HG02610 (cell line): ENCODE results near the gene GPRASP3.

ENCODE experiments used
- ATAC-seq: cut with Tn5 transposase; IDR thresholded peaks from one replicate; pipeline ENCODE4 v1.9.1; 2021; ENCODE audit warnings: mild to moderate bottlenecking, moderate library complexity; ENCODE audit not compliant: unreplicated experiment

GPRASP3 gene

DNA sequence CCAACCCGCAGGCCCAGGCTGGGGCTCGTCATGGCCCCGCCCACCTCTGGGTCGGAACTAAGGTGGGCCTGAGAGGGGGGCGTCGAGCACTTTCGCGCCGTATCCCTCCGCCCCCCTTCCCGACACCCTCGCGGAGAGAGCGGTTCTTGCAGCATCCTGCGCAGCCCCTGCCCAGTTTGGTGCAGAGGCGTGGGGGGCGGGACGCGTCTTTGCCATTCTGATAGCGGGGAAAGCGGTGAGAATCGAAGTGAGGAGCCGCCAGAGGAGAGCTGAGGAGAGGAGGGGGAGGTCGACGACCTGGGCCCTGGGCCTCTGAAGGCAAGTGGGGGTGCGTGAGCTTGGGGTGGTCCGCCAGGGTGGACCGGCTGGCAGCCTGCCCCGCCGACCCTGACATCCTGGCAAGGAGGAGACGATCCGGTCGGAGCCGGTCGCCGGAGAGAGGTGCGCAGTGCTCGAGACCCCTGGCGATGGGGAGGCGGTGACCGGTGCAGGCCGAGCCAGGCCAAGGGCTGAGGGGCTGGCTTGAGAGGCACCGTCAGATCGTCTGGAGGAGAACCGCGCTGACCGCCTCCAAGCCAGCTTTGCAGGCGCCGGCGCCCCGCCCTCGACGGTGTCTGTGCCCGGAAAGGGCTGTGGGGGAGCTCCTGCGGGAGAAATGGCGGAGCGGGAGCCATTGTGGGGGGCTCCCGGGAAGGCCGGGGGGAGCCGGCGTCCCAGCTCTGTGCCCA, 25.5 kb downstream of the GPRASP3 start:
- peak; percentile 55 for ATAC-seq

GRCh38 chrX:102765217-102765616, 44.7 kb downstream of the GPRASP3 start:
- ATAC-seq: no peak

- no peak for ATAC-seq
Measured at GRCh38 chrX:102765809-102766208, 45.3 kb downstream of the GPRASP3 start.

DNA sequence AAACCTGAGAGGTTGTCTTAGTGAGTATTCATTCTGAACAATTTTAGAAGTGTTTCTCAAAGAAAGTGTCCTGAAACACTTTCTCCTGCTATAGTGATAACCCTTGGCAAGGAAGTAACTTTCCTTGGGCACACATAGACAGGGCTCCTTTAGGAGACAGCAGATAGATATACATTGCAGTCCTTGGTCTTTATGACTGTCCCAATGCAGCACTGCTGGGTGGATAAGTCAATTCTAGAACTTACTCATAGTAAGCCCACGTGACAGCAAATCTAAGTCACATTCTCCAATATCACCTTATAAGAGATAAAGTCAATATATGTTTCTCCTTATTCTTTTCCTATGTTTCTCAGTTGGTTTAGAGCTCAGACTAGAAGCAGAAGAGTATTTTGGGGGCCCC, 46.7 kb downstream of the GPRASP3 start:
- ATAC-seq: no peak

DNA sequence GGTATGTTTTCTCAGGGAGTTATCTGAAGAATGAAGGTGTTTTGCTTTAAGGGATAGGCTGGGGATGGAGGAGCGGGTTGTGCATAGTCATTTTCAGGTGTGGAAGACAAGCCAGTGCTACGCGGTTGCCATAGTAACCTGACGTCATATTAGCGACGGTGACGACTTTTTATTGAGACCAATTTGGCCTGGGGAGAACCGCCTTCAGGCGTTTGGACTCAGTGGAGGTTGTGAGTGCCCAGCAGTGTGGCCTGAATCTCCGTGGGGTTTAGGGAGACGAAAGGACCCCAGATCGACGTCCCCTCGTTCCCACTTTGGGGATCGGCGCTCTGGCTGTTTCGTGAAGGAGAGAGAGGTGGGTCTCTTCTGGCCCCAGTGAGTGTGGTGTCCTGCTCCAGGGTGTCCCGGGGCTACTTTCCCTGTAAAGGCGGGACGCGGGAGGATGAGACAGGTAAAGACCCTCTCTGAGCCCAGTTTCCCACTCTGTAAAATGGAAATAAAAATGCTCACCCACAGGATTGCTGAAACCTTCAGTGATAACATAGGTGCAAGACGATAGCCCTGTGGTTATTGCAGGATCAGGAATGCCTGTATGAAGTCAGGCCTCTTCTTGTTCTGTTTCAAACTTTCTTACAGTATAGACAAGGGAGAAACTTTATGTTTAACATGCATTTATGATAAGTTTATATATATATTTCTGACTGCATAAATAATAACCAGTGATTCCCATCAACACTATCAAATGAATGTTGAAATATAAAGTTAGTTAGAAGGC, 48.6 kb downstream of the GPRASP3 start:
- peak; percentile 96 for ATAC-seq
